ES-I3 (cell line): ENCODE results near the gene PPP6R1.
A peak's percentile ranks its signal among the peaks of the same experiment; 100 is the strongest.
"Not testable (repeated sequence)": the region's sequence is repeated elsewhere in the genome, so short reads cannot be mapped to it uniquely, and the experiment has no call there.

ENCODE experiments used
- H3K36me3 ChIP-seq: 2 replicates; pipeline ENCODE4 v1.6.1; 2013; ENCODE audit warnings: mild to moderate bottlenecking, low read length, control low read depth, moderate library complexity; ENCODE audit not compliant: insufficient read depth
- H3K4me1 ChIP-seq: 2 replicates; pipeline ENCODE4 v1.6.1; 2013; ENCODE audit warnings: mild to moderate bottlenecking, control low read depth, low read length; ENCODE audit not compliant: insufficient read depth
- H3K9ac ChIP-seq: 2 replicates; pipeline ENCODE4 v1.6.1; 2013; ENCODE audit warnings: low read depth, mild to moderate bottlenecking, low read length, moderate library complexity
- H3K9me3 ChIP-seq: 2 replicates; pipeline ENCODE4 v1.6.1; 2013; ENCODE audit warnings: mild to moderate bottlenecking, low read length, moderate library complexity; ENCODE audit not compliant: control insufficient read depth, insufficient read depth

The PPP6R1 gene

GRCh38 chr19:55220525-55220924, 38.3 kb downstream of the PPP6R1 start:
- no peaks in the 10 kb centered on the region for H3K36me3 ChIP-seq
- no peaks in the 10 kb centered on the region for H3K4me1 ChIP-seq
- H3K9ac ChIP-seq, result no peak overlapping the region
- no peaks in the 10 kb centered on the region for H3K9me3 ChIP-seq

GRCh38 chr19:55216461-55217198, 42.2 kb downstream of the PPP6R1 start:
- H3K36me3 ChIP-seq, result no peaks in the 10 kb centered on the region
- peaks cover 6% of the 10 kb centered on the region for H3K9me3 ChIP-seq
- peak overlapping the region; percentile 60 for H3K9ac ChIP-seq
- H3K4me1 ChIP-seq, result no peaks in the 10 kb centered on the region

GRCh38 chr19:55213547-55213946, 45.3 kb downstream of the PPP6R1 start:
- Histone ChIP-seq H3K4me1 (peaks cover 6% of the 10 kb centered on the region; the same call in 1 of the 2 replicates), H3K9me3 (peaks cover 6% of the 10 kb centered on the region), H3K36me3 (no peaks in the 10 kb centered on the region), H3K9ac (no peak overlapping the region)

GRCh38 chr19:55212447-55212846, 46.4 kb downstream of the PPP6R1 start:
- Histone ChIP-seq H3K4me1 (peaks cover 6% of the 10 kb centered on the region; the same call in 1 of the 2 replicates), H3K9me3 (peaks cover 6% of the 10 kb centered on the region), H3K9ac (no peak overlapping the region), H3K36me3 (no peaks in the 10 kb centered on the region)

GRCh38 chr19:55209693-55210472, 48.9 kb downstream of the PPP6R1 start:
- H3K9ac ChIP-seq, result no peak overlapping the region
- H3K36me3 ChIP-seq, result no peaks in the 10 kb centered on the region
- H3K4me1 ChIP-seq, result peaks cover 6% of the 10 kb centered on the region; the same call in 1 of the 2 replicates
- peaks cover 6% of the 10 kb centered on the region for H3K9me3 ChIP-seq

GRCh38 chr19:55208880-55209692, 49.7 kb downstream of the PPP6R1 start, which contains the start of gene PTPRH:
Gene PTPRH (minus strand): TSS chr19:55209501. CDS start chr19:55209433, 68 bp downstream.
- Histone ChIP-seq H3K9me3 (peaks cover 6% of the 10 kb centered on the region), H3K36me3 (no peaks in the 10 kb centered on the region), H3K4me1 (peaks cover 6% of the 10 kb centered on the region; the same call in 1 of the 2 replicates), H3K9ac (no peak within 1 kb of the TSS)

GRCh38 chr19:55206664-55207500, 51.9 kb downstream of the PPP6R1 start:
- Histone ChIP-seq H3K36me3 (no peaks in the 10 kb centered on the region), H3K9ac (peak overlapping the region; percentile 62), H3K9me3 (no peaks in the 10 kb centered on the region), H3K4me1 (peaks cover 6% of the 10 kb centered on the region; the same call in 1 of the 2 replicates)

- not testable (repeated sequence) for H3K4me1 ChIP-seq, H3K36me3 ChIP-seq, H3K9ac ChIP-seq, H3K9me3 ChIP-seq
Observed at GRCh38 chr19:55202199-55202598, 56.6 kb downstream of the PPP6R1 start.

GRCh38 chr19:55199620-55200204, 59.1 kb downstream of the PPP6R1 start:
- Histone ChIP-seq H3K36me3 (no peaks in the 10 kb centered on the region), H3K9ac (no peak overlapping the region), H3K9me3 (no peaks in the 10 kb centered on the region), H3K4me1 (no peaks in the 10 kb centered on the region)

GRCh38 chr19:55198651-55199050, 60.2 kb downstream of the PPP6R1 start:
- Histone ChIP-seq H3K9ac (no peak overlapping the region), H3K36me3 (no peaks in the 10 kb centered on the region), H3K4me1 (no peaks in the 10 kb centered on the region), H3K9me3 (no peaks in the 10 kb centered on the region)

- no peaks in the 10 kb centered on the region for H3K36me3 ChIP-seq
- no peak overlapping the region for H3K9ac ChIP-seq
- H3K4me1 ChIP-seq, result no peaks in the 10 kb centered on the region
- H3K9me3 ChIP-seq, result no peaks in the 10 kb centered on the region
Observed at GRCh38 chr19:55197528-55197927, 61.3 kb downstream of the PPP6R1 start.

GRCh38 chr19:55196803-55197202, 62.0 kb downstream of the PPP6R1 start:
- H3K9me3 ChIP-seq, result no peaks in the 10 kb centered on the region
- H3K4me1 ChIP-seq, result no peaks in the 10 kb centered on the region
- no peak overlapping the region for H3K9ac ChIP-seq
- H3K36me3 ChIP-seq, result no peaks in the 10 kb centered on the region

GRCh38 chr19:55193481-55193880, 65.3 kb downstream of the PPP6R1 start:
- Histone ChIP-seq H3K4me1 (no peaks in the 10 kb centered on the region), H3K9ac (no peak overlapping the region), H3K9me3 (no peaks in the 10 kb centered on the region), H3K36me3 (no peaks in the 10 kb centered on the region)
